GM21619 (cell line): ENCODE measurements around the gene SGCD.
"Not testable (repeated sequence)": the region's sequence is repeated elsewhere in the genome, so short reads cannot be mapped to it uniquely, and the experiment has no call there.

ENCODE experiments used
- ATAC-seq: cut with Tn5 transposase; IDR thresholded peaks from one replicate; pipeline ENCODE4 v1.9.1; 2021; ENCODE audit not compliant: unreplicated experiment

Gene SGCD

DNA sequence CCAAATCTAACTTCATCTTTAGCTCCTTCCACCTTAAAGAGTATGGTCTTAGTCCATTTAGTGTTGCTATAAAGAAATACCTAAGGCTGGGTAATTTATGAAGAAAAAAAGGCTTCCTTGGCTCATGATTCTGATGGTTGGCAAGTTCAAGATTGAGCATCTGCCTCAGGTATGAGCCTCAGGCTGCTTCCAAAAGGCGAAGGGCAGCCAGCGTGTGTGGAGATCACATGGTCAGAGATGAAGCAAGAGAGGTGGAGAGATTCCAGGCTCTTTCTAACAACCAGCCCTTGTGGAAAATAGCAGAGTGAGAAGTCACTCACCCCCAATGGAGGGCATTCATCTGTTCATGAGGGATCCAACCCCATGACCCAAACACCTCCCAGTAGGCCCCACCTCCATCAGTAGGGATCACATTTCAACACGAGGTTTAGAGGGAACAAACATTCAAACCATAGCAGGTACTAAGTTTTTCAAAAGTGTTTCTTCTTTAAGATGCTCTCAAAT is 225.9 kb downstream of the SGCD start:
- ATAC-seq: no peak

- no peak for ATAC-seq
These were observed 229.9 kb downstream of the SGCD start for GRCh38 chr5:156556666-156557406.

GRCh38 chr5:156560002-156560401 is 233.0 kb downstream of the SGCD start:
- ATAC-seq: no peak

DNA sequence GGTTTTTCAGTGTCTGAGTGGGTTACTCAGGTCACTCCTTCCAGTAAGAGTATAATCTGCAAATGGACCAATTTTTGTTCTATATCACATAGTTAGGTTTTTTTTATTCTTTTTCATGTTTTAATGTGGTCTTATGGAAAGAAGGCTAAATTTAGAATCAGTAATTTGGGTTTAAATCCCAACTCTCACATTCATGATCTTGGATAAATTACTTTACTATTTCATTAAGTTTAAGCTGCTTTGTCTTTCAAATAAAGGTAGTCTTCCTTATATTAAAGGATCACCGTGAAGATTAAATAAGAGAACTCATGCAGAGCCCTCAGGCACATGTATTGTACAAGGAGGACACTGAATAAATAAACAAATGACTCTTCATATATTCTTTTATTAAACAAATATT is 234.7 kb downstream of the SGCD start:
- ATAC-seq: no peak

- no peak for ATAC-seq
These were observed 243.7 kb downstream of the SGCD start for GRCh38 chr5:156570615-156571014.

- ATAC-seq: no peak
These were observed 254.8 kb downstream of the SGCD start for GRCh38 chr5:156581725-156582124.

DNA sequence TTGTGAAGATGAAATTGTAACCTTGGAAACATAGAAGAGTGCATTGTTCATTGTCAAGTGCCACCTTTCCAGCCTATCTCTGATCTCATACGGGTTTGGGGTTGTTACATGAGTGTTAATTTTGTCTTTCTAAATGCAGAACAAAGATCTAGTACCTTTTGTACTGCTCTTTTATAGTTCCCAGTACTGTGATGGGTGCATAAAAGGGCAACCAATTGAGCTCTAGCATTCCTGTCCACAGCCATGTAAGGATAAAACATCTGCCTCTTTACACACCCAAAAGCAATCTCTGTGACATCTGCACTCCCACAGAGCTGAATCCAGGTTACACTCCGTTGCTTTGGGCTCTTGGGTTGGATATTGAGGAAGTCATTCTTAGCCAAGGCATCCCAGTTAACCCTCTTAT is 255.2 kb downstream of the SGCD start:
- ATAC-seq: no peak

GRCh38 chr5:156584871-156585270 is 257.9 kb downstream of the SGCD start:
- ATAC-seq: no peak

DNA sequence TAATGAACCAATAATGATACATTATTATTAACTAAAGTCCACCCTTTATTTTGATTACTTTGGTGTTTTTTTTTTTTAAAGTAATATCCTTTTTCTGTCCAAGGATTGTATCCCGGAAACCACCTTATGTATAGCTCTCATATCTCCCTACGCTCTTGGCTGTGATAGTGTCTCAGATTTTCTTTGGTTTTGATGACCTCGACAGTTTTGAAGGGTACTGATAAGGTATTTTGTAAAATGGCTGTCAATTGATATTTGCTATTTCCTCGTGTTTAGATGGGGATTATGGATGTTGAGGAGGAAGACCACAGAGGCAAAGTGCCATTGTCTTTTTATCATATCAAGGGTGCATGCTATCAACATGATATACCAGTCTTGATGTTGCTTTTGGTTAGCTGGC is 259.0 kb downstream of the SGCD start:
- no peak for ATAC-seq

DNA sequence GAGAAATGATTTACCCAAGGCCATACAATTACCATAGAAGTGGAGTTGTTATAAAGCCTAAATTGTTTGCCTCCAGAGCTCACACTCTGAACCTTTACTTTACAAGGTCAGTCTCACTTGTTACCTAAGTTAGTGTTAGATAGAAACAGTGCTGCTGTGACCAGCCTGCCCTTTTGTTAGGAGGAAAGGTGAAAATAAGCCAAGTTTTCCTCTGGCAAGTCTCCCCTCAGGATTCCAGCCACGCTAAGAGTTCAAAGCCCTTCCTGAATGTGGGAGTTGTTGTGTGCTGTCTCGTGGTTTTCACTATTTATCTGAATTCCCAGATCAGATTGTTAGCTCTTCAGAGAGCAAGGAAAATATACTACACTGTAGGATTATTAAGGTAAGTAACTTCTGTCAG is 260.0 kb downstream of the SGCD start:
- no peak for ATAC-seq

- ATAC-seq: no peak
These were observed 261.3 kb downstream of the SGCD start for GRCh38 chr5:156588306-156588705.

GRCh38 chr5:156589104-156589945 is 262.4 kb downstream of the SGCD start:
- ATAC-seq: no peak

GRCh38 chr5:156589946-156590216 is 262.9 kb downstream of the SGCD start:
- ATAC-seq: no peak

- ATAC-seq: no peak
These were observed 264.0 kb downstream of the SGCD start for GRCh38 chr5:156590978-156591377.

DNA sequence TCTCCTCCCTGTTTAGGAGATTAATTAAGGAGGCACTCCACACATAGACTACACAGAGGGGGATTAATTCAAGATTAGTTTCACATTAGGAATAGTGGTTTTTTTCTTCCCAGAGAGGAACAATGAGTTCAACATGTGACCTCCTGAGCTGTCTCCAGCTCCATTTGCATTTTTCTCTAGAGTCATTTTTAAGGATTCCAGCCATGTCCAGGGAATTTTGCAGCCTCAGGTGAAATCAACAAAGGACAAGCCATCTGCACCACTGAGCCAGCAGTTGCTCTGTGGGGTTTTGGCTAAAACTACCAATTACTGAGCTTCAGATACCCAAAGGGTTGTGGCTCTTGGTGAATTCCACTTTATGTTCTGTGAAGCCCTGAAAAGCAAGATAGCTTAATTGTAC is 264.7 kb downstream of the SGCD start:
- ATAC-seq: no peak

GRCh38 chr5:156593546-156593945 is 266.6 kb downstream of the SGCD start:
- no peak for ATAC-seq

DNA sequence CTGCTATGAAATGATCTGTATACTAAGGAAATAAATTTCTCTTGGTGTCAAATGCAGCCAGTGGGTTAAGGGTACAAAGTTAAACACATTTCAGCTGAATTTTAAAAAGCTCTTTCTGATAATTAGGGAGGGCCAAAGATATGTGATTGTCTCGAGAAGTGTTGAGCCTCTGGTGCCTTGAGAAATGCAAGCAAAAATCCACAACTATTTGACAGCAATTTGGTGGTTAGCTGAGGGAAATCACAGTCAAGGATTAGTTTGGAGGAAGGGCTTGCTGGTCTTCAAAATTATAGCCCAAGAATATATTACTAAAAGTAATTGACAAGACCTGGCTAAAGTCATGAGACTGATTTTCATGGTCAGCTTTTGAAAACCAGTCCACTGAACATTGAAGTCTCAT is 267.4 kb downstream of the SGCD start:
- ATAC-seq: no peak

GRCh38 chr5:156595132-156595787 is 268.3 kb downstream of the SGCD start:
- ATAC-seq: no peak

DNA sequence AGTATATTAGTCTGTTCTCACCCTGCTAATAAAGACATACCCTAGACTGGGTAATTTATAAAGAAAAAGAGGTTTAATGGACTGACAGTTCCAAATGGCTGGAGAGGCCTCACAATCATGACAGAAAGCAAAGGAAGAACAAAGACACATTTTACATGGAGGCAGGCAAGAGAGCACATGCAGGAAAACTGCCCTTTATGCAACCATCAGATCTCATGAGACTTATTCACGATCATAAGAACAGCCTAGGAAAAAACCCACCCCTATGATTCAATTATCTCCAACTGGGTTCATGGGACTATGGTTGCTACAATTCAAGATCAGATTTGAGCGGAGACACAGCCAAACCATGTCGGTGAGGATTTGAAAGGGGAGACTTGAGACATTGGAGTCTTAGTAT is 270.3 kb downstream of the SGCD start:
- no peak for ATAC-seq

- ATAC-seq: no peak
These were observed 272.0 kb downstream of the SGCD start for GRCh38 chr5:156598964-156599363.

DNA sequence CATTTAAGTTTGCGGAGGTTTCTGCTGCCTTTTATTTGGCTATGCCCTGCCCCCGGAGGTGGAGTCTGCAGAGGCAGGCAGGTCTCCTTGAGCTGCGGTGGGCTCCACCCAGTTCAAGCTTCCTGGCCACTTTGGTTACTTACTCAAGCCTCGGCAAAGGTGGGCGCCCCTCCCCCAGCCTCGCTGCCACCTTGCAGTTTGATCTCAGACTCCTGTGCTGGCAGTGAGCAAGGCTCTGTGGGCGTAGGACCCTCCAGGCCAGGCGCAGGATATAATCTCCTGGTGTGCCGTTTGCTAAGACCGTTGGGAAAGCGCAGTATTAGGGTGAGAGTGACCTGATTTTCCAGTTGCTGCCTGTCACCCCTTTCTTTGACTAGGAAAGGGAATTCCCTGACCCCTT is 283.6 kb downstream of the SGCD start:
- not testable (repeated sequence) for ATAC-seq

DNA sequence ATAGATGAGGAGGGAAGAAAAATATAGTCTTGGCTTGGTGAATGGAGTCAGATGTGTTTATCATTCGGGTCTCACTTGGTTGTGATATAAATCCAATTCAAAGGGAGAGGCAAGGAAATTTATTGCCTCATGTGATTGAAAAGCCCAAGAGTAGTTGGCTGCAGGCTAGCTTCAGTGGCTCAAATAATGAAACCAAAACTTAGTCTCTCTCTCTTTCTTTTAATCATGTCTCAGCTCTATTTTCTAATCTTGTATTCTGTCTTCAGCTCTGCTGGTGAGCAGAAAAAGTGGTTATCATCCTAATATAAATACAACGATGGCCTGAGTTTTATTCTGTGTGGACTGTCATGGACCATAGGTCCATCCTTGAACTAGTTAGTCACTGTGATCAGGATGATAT is 288.9 kb downstream of the SGCD start:
- no peak for ATAC-seq
